SU-DHL-6 (cell line): Measurements from ENCODE around the gene ZNF367.

Experiments
- H2AFZ ChIP-seq: fragments of 200-600 bp; sonication (generic); 2 replicates; pipeline ENCODE4 v1.6.1; 2014; ENCODE audit warnings: low read depth, mild to moderate bottlenecking, moderate library complexity, mixed read lengths, antibody characterized with exemption, low read length; ENCODE audit not compliant: severe bottlenecking
- H3F3A ChIP-seq: fragments of 200-600 bp; shearing (Covaris generic); 2 replicates; pipeline ENCODE4 v1.6.0; 2016; ENCODE audit warnings: antibody characterized with exemption, mild to moderate bottlenecking; ENCODE audit not compliant: insufficient read depth
- H3K27ac ChIP-seq: fragments of 200-600 bp; sonication (generic); 2 replicates; pipeline ENCODE4 v1.5.1; 2016; ENCODE audit warnings: low read depth, mild to moderate bottlenecking, low read length, moderate library complexity, mixed read lengths
- H3K27me3 ChIP-seq: fragments of 200-600 bp; sonication (generic), shearing (Covaris generic); 2 replicates; pipeline ENCODE4 v1.6.0; 2014; ENCODE audit warnings: mild to moderate bottlenecking, low read length
- H3K36me3 ChIP-seq: fragments of 200-600 bp; sonication (generic); 2 replicates; pipeline ENCODE4 v1.6.1; 2014; ENCODE audit warnings: mild to moderate bottlenecking, low read length, mixed read lengths
- H3K4me2 ChIP-seq: fragments of 300-600, 200-600 bp; shearing (Covaris generic), sonication (generic); 2 replicates; pipeline ENCODE4 v1.6.0; 2014; ENCODE audit warnings: low read length, low read depth, mild to moderate bottlenecking; ENCODE audit not compliant: poor library complexity, severe bottlenecking
- H3K4me3 ChIP-seq: fragments of 200-600 bp; sonication (generic); 2 replicates; pipeline ENCODE4 v1.5.1; 2014; ENCODE audit warnings: antibody characterized with exemption, low read length, mild to moderate bottlenecking, mixed read lengths; ENCODE audit not compliant: insufficient read depth, poor library complexity, severe bottlenecking
- H3K79me2 ChIP-seq: fragments of 200-600 bp; sonication (generic); 2 replicates; pipeline ENCODE4 v1.6.1; 2014; ENCODE audit warnings: mild to moderate bottlenecking, low read length, moderate library complexity; ENCODE audit not compliant: insufficient read depth
- H3K9ac ChIP-seq: fragments of 200-600 bp; sonication (generic); 2 replicates; pipeline ENCODE4 v1.7.0; 2014; ENCODE audit warnings: mild to moderate bottlenecking, low read length
- H3K9me2 ChIP-seq: fragments of 200-600 bp; sonication (generic); replicated peaks from 2 replicates; pipeline ENCODE4 v1.6.1; 2014; ENCODE audit warnings: low read length; ENCODE audit not compliant: insufficient read depth
- H3K9me3 ChIP-seq: fragments of 200-600 bp; sonication (generic); 2 replicates; pipeline ENCODE4 v1.6.1; 2014; ENCODE audit warnings: low read length, mixed read lengths; ENCODE audit not compliant: insufficient read depth
- H4K20me1 ChIP-seq: fragments of 200-600 bp; sonication (generic); 2 replicates; pipeline ENCODE4 v1.6.1; 2014; ENCODE audit warnings: low read depth, mild to moderate bottlenecking, antibody characterized with exemption, low read length, moderate library complexity, mixed read lengths
- CTCF ChIP-seq: fragments of 200-600 bp; sonication (generic); IDR thresholded peaks from one replicate; pipeline ENCODE4 v1.5.1; 2017; ENCODE audit warnings: antibody characterized with exemption, mild to moderate bottlenecking, low read length, moderate library complexity; ENCODE audit not compliant: insufficient read depth, poor library complexity, severe bottlenecking
- EZH2phosphoT487 ChIP-seq: fragments of 200-600 bp; sonication (generic), shearing (Covaris generic); conservative IDR thresholded peaks from 2 replicates; pipeline ENCODE4 v1.6.1; 2018; ENCODE audit warnings: mild to moderate bottlenecking, antibody characterized with exemption, low read length, moderate library complexity, mixed read lengths

ZNF367 gene

GRCh38 chr9:96449523-96449844 is 31.3 kb upstream of the ZNF367 start:
- Histone ChIP-seq H2AFZ (peak overlapping the region; percentile 92), H3K9me2 (no peaks in the 10 kb centered on the region), H3F3A (0 out of 2 replicates have a peak, but pooled peaks cover 8% of the 10 kb centered on the region), H3K9me3 (no peaks in the 10 kb centered on the region), H3K36me3 (no peaks in the 10 kb centered on the region), H3K9ac (peak overlapping the region; percentile 36), H3K27me3 (no peaks in the 10 kb centered on the region), H3K79me2 (no peaks in the 10 kb centered on the region), H3K4me2 (peak overlapping the region; percentile 60), H4K20me1 (no peaks in the 10 kb centered on the region), H3K27ac (no peak overlapping the region), H3K4me3 (peak overlapping the region; percentile 52)
- no peak for TF ChIP-seq CTCF
- no peak for TF ChIP-seq EZH2phosphoT487

- TF ChIP-seq EZH2phosphoT487 = no peak
- TF ChIP-seq CTCF = no peak
- H3K4me2 ChIP-seq = no peak overlapping the region
Measured at GRCh38 chr9:96448546-96449170, 30.5 kb upstream of the ZNF367 start.

GRCh38 chr9:96447406-96447805 is 29.2 kb upstream of the ZNF367 start:
- Histone ChIP-seq H3K36me3 (no peaks in the 10 kb centered on the region), H3K9ac (no peak overlapping the region), H3K27ac (no peak overlapping the region), H3K27me3 (no peaks in the 10 kb centered on the region), H3F3A (0 out of 2 replicates have a peak, but pooled peaks cover 7% of the 10 kb centered on the region), H3K4me3 (no peak overlapping the region), H3K4me2 (no peak overlapping the region), H3K9me3 (no peaks in the 10 kb centered on the region), H2AFZ (no peak overlapping the region), H4K20me1 (no peaks in the 10 kb centered on the region), H3K9me2 (no peaks in the 10 kb centered on the region), H3K79me2 (no peaks in the 10 kb centered on the region)
- TF ChIP-seq EZH2phosphoT487 (no peak), CTCF (no peak)

More at GRCh38 chr9:96448546-96449170, 30.5 kb upstream of the ZNF367 start:
- no peak overlapping the region for H3K4me3 ChIP-seq
- H3K9me3 ChIP-seq = no peaks in the 10 kb centered on the region
- H3K9me2 ChIP-seq = no peaks in the 10 kb centered on the region
- no peak overlapping the region for H3K9ac ChIP-seq
- no peaks in the 10 kb centered on the region for H4K20me1 ChIP-seq
- H3F3A ChIP-seq = 0 out of 2 replicates have a peak, but pooled peaks cover 8% of the 10 kb centered on the region
- no peak overlapping the region for H3K27ac ChIP-seq
- H2AFZ ChIP-seq = no peak overlapping the region
- H3K79me2 ChIP-seq = no peaks in the 10 kb centered on the region
- H3K36me3 ChIP-seq = no peaks in the 10 kb centered on the region
- no peaks in the 10 kb centered on the region for H3K27me3 ChIP-seq
